Activated CD8-positive, alpha-beta T cell treated with anti-CD3 and anti-CD28 coated beads, Interleukin-2, amount 10 ng/mL, durations not matched to agents 7 days and 5 days (primary cell): Measurements from ENCODE around the gene PCDHB8. TPM values are rescaled to one million over a fixed set of nuclear protein-coding genes. Genes with fewer than 3 reads are reported as not detected.
"Not testable (repeated sequence)": the region's sequence is repeated elsewhere in the genome, so short reads cannot be mapped to it uniquely, and the experiment has no call there.

Source experiments
- ATAC-seq: fragments of 150-1000 bp; cut with Tn5 transposase; one replicate; pipeline ENCODE4 v1.10.0; 2021; ENCODE audit warnings: moderate library complexity
- CTCF ChIA-PET: fragments of 350-600 bp; sonication (Branson Sonifier 250); formaldehyde crosslinking; loops from one replicate; lab custom pipeline; 2021; ENCODE audit warnings: antibody characterized with exemption; lab: Charles Lee
- POLR2A ChIA-PET: fragments of 350-600 bp; sonication (Branson Sonifier 250); formaldehyde crosslinking; loops from one replicate; lab custom pipeline; 2021; ENCODE audit warnings: antibody characterized with exemption; lab: Charles Lee
- DNase-seq: peaks from one replicate; pipeline ENCODE4 v3.0.0-alpha.2; 2020
- H3K27ac Mint-ChIP-seq: one replicate; pipeline ENCODE4 v1.8.0; 2021; ENCODE audit warnings: mild to moderate bottlenecking, mixed read lengths
- H3K27me3 Mint-ChIP-seq: one replicate; pipeline ENCODE4 v1.8.0; 2021; ENCODE audit warnings: low read depth, mixed read lengths
- H3K36me3 Mint-ChIP-seq: one replicate; pipeline ENCODE4 v1.8.0; 2021; ENCODE audit warnings: low read depth, mixed read lengths
- H3K4me1 Mint-ChIP-seq: one replicate; pipeline ENCODE4 v1.8.0; 2021; ENCODE audit warnings: low read depth, mixed read lengths
- H3K4me3 Mint-ChIP-seq: one replicate; pipeline ENCODE4 v1.8.0; 2021; ENCODE audit warnings: mild to moderate bottlenecking, mixed read lengths
- H3K9me3 Mint-ChIP-seq: one replicate; pipeline ENCODE4 v1.8.0; 2022; ENCODE audit warnings: mixed read lengths; ENCODE audit not compliant: insufficient read depth
- total RNA-seq, 2 experiments: library from RNA; stranded (reverse); gene quantifications; one replicate each; pipeline ENCODE4 v1.2.3, GENCODE V29; 2021

The PCDHB8 gene
- total RNA-seq, 2 experiments from 2014 or later, result not detected

DNA sequence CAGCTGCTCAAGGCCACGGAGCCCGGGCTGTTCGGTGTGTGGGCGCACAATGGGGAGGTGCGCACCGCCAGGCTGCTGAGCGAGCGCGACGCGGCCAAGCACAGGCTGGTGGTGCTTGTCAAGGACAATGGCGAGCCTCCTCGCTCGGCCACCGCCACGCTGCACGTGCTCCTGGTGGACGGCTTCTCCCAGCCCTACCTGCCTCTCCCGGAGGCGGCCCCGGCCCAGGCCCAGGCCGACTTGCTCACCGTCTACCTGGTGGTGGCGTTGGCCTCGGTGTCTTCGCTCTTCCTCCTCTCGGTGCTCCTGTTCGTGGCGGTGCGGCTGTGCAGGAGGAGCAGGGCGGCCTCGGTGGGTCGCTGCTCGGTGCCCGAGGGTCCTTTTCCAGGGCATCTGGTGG is 11.5 kb downstream of the PCDHB8 start:
- CTCF ChIA-PET, result not testable (repeated sequence)

DNA sequence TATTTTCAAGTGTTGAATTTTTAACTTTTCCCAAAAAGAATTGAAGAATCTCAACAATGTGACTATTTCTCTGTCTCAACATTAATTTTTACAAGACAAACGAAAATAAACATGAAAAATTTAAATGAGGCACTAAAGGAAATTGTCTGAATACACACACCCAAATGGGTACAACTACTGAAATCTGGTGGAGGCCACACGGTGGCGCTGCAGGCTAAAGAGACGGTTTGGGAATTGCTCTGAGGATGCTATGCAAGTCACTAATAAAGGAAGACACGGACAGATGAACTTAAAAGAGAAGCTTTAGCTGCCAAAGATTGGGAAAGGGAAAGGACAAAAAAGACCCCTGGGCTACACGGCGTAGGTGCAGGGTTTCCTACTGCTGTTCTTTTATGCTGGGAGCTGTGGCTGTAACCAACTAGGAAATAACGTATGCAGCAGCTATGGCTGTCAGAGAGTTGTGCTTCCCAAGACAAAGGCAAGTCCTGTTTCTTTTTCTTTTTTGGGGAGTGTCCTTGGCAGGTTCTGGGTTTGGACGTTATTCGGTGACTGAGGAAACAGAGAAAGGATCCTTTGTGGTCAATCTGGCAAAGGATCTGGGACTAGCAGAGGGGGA is 14.6 kb downstream of the PCDHB8 start, which contains the start of gene PCDHB10:
TSS of gene PCDHB10 (plus strand) at position 244 of the 616 bp plus-strand sequence. CDS start at position 444, 200 bp downstream.
- Mint-ChIP-seq H3K4me3 (no peak within 1 kb of the TSS), H3K27me3 (peaks cover 4% of the 10 kb centered on the region), H3K36me3 (peaks cover 3% of the 10 kb centered on the region), H3K9me3 (peaks cover 17% of the 10 kb centered on the region), H3K4me1 (no peaks in the 10 kb centered on the region), H3K27ac (no peak within 1 kb of the TSS)
- ChIA-PET POLR2A (no interaction called here), CTCF (interaction anchor here (1.5 to 1.6 kb wide), 2 partner anchors 10 to 229 kb away, joined by 3 to 4 read pairs; partner anchors contain the start of gene PCDHGA11)
- DNase-seq (peak; percentile 33), ATAC-seq (no peak)

More for the DNA sequence above, 11.5 kb downstream of the PCDHB8 start:
- H3K4me1 Mint-ChIP-seq, ATAC-seq, H3K4me3 Mint-ChIP-seq, DNase-seq, H3K36me3 Mint-ChIP-seq, POLR2A ChIA-PET, H3K27me3 Mint-ChIP-seq, H3K27ac Mint-ChIP-seq: not testable (repeated sequence)
- H3K9me3 Mint-ChIP-seq, result peaks cover 36% of the 10 kb centered on the region

GRCh38 chr5:141194332-141194731 is 16.7 kb downstream of the PCDHB8 start:
- H3K36me3 Mint-ChIP-seq, H3K4me3 Mint-ChIP-seq, CTCF ChIA-PET, H3K4me1 Mint-ChIP-seq, DNase-seq, POLR2A ChIA-PET, ATAC-seq, H3K27me3 Mint-ChIP-seq, H3K27ac Mint-ChIP-seq: not testable (repeated sequence)
- H3K9me3 Mint-ChIP-seq, result peaks cover 12% of the 10 kb centered on the region

DNA sequence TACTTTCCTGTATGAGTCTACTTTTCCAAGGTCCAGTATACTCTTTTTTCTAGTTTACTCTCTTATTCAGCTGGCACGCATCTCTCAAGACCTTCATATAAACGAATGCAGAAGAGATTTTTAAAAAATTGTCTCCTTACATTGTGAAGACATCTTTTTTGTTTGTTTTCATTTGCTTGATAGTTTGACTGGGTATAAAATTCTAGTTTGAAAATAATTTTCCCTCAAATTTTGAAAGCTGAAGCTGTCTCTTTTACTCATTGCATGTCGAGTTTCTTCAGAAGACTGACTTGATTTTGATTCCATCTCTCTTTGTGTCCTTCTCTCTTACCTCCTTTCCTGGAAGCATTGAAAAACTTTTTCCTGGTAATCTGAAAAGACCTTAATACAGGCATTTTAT is 18.8 kb downstream of the PCDHB8 start:
- H3K27me3 Mint-ChIP-seq, result no peaks in the 10 kb centered on the region
- peaks cover 24% of the 10 kb centered on the region for H3K9me3 Mint-ChIP-seq
- POLR2A ChIA-PET, result no interaction called here
- no peaks in the 10 kb centered on the region for H3K36me3 Mint-ChIP-seq
- CTCF ChIA-PET, result interaction anchor here (1.7 kb wide), 1 partner anchor 9 kb away, joined by 5 read pairs; the partner anchor contains the start of gene PCDHB9
- H3K4me3 Mint-ChIP-seq, result no peak overlapping the region
- H3K4me1 Mint-ChIP-seq, result no peaks in the 10 kb centered on the region
- no peak for ATAC-seq
- no peak overlapping the region for H3K27ac Mint-ChIP-seq
- DNase-seq, result no peak

GRCh38 chr5:141199359-141200235 is 22.0 kb downstream of the PCDHB8 start, which contains the start of gene PCDHB11:
Gene PCDHB11, plus strand, starts transcription at chr5:141199627. Its CDS starts 148 bp downstream, at chr5:141199775.
- Mint-ChIP-seq H3K27me3 (no peaks in the 10 kb centered on the region), H3K27ac (no peak within 1 kb of the TSS), H3K9me3 (peaks cover 17% of the 10 kb centered on the region), H3K4me3 (no peak within 1 kb of the TSS), H3K4me1 (no peaks in the 10 kb centered on the region), H3K36me3 (no peaks in the 10 kb centered on the region)
- ChIA-PET POLR2A (no interaction called here), CTCF (interaction anchor here (1.5 kb wide), 1 partner anchor 34 kb away, joined by 3 read pairs; no protein-coding TSS in a partner anchor)
- no peak for DNase-seq
- no peak for ATAC-seq

DNA sequence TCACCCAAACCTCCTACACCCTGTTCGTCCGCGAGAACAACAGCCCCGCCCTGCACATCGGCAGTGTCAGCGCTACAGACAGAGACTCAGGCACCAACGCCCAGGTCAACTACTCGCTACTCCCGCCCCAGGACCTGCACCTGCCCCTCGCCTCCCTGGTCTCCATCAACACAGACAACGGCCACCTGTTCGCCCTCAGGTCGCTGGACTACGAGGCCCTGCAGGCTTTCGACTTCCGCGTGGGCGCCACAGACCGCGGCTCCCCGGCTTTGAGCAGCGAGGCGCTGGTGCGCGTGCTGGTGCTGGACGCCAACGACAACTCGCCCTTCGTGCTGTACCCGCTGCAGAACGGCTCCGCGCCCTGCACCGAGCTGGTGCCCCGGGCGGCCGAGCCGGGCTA is 23.5 kb downstream of the PCDHB8 start:
- ATAC-seq, POLR2A ChIA-PET, DNase-seq, H3K27ac Mint-ChIP-seq, H3K4me3 Mint-ChIP-seq, CTCF ChIA-PET, H3K27me3 Mint-ChIP-seq, H3K4me1 Mint-ChIP-seq, H3K36me3 Mint-ChIP-seq: not testable (repeated sequence)
- peaks cover 17% of the 10 kb centered on the region for H3K9me3 Mint-ChIP-seq

- ATAC-seq, DNase-seq, H3K4me3 Mint-ChIP-seq, CTCF ChIA-PET, H3K27me3 Mint-ChIP-seq, H3K36me3 Mint-ChIP-seq, H3K4me1 Mint-ChIP-seq, POLR2A ChIA-PET: not testable (repeated sequence)
- peak overlapping the region; percentile 49 for H3K27ac Mint-ChIP-seq
- H3K9me3 Mint-ChIP-seq, result peaks cover 17% of the 10 kb centered on the region
Measured at GRCh38 chr5:141201646-141202045, 24.1 kb downstream of the PCDHB8 start.

DNA sequence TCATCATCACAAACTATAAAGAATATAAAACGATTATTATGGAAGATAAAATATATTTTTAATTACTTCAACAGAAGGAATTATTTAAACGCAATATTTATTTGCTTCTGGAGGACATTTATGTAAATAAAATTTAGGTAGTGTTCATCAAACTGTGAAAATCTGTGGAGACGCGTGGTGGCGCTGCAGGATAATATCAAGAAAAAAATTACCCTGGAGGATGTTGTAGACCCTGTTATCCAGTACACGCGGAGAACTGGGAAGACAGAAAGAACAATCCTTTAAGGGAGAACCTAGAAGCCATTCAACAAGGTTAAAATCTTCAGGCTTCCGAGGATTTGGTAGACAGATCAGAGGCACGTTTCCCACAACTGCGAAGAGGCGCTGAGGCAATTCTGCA is 30.9 kb downstream of the PCDHB8 start, which contains the start of gene PCDHB12:
TSS of gene PCDHB12 (plus strand) at position 242 of the 400 bp plus-strand sequence. CDS start 189 bp downstream, outside the sequence.
- Mint-ChIP-seq H3K4me3 (no peak within 1 kb of the TSS), H3K36me3 (peaks cover 5% of the 10 kb centered on the region), H3K4me1 (no peaks in the 10 kb centered on the region), H3K9me3 (peaks cover 14% of the 10 kb centered on the region), H3K27ac (no peak within 1 kb of the TSS), H3K27me3 (peaks cover 7% of the 10 kb centered on the region)
- no peak for DNase-seq
- POLR2A ChIA-PET, result no interaction called here
- CTCF ChIA-PET, result interaction anchor here (0.7 kb wide), 1 partner anchor 9 kb away, joined by 3 read pairs; no protein-coding TSS in a partner anchor
- no peak for ATAC-seq

- Mint-ChIP-seq H3K9me3 (peaks cover 22% of the 10 kb centered on the region), H3K27me3 (peaks cover 16% of the 10 kb centered on the region)
- H3K27ac Mint-ChIP-seq, H3K36me3 Mint-ChIP-seq, CTCF ChIA-PET, H3K4me1 Mint-ChIP-seq, ATAC-seq, H3K4me3 Mint-ChIP-seq, DNase-seq, POLR2A ChIA-PET: not testable (repeated sequence)
Measured at GRCh38 chr5:141210281-141210680, 32.7 kb downstream of the PCDHB8 start.

DNA sequence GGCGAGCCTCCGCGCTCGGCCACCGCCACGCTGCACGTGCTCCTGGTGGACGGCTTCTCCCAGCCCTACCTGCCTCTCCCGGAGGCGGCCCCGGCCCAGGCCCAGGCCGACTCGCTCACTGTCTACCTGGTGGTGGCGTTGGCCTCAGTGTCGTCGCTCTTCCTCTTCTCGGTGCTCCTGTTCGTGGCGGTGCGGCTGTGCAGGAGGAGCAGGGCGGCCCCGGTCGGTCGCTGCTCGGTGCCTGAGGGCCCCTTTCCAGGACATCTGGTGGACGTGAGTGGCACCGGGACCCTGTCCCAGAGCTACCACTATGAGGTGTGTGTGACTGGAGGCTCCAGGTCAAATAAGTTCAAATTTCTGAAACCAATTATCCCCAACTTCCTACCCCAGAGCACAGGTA is 33.3 kb downstream of the PCDHB8 start:
- H3K36me3 Mint-ChIP-seq, H3K27ac Mint-ChIP-seq, DNase-seq, POLR2A ChIA-PET, CTCF ChIA-PET, ATAC-seq, H3K4me3 Mint-ChIP-seq, H3K4me1 Mint-ChIP-seq: not testable (repeated sequence)
- peaks cover 25% of the 10 kb centered on the region for H3K9me3 Mint-ChIP-seq
- peaks cover 17% of the 10 kb centered on the region for H3K27me3 Mint-ChIP-seq

DNA sequence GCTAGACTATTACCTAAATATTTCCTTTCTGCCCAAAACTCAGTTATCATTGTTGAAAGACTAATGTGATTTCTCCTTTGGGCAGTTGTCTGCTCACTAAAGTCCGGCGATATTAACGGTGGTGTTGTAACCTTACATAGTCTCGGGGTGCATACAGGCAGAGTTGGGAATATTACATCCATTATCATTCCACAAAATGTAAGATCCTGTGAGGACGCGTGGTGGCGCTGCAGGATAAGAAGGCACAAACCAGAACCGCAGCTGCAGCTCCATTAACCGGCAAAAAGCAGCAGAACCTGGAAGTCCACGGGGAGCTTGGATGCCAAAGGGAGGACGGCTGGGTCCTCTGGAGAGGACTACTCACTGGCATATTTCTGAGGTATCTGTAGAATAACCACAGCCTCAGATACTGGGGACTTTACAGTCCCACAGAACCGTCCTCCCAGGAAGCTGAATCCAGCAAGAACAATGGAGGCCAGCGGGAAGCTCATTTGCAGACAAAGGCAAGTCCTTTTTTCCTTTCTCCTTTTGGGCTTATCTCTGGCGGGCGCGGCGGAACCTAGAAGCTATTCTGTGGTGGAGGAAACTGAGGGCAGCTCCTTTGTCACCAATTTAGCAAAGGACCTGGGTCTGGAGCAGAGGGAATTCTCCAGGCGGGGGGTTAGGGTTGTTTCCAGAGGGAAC is 36.2 kb downstream of the PCDHB8 start, which contains the start of gene PCDHB13:
TSS of gene PCDHB13 (plus strand) at position 264 of the 684 bp plus-strand sequence. CDS start at position 469, 205 bp downstream.
- H3K4me3 Mint-ChIP-seq, ATAC-seq, H3K36me3 Mint-ChIP-seq, POLR2A ChIA-PET, H3K4me1 Mint-ChIP-seq, CTCF ChIA-PET, H3K27ac Mint-ChIP-seq, DNase-seq: not testable (repeated sequence)
- Mint-ChIP-seq H3K27me3 (peaks cover 18% of the 10 kb centered on the region), H3K9me3 (peaks cover 27% of the 10 kb centered on the region)
